ENCODE data around the gene RABGAP1.

The RABGAP1 gene

GRCh38 chr9:122912964-122913673 is 27.7 kb upstream of the RABGAP1 start, which contains the start of gene ZBTB6:
Gene ZBTB6, minus strand, starts transcription at chr9:122913323. Its CDS starts 1,251 bp downstream, at chr9:122912072.
- peak within 1 kb of the TSS; percentile 70 to 93 (median 82) for H3K4me2 ChIP-seq
- H3K4me1 ChIP-seq, result peaks cover 6 to 21% (median 12%) of the 10 kb centered on the region in 10 experiments; a peak in 19 of 20 replicates
- peaks cover 0 to 20% (median 7%) of the 10 kb centered on the region in 11 experiments; a peak in 12 of 22 replicates for H3K9me3 ChIP-seq (replicated peaks in 1 of 11)
- peak within 1 kb of the TSS; percentile 76 to 87 (median 81) for H3K9ac ChIP-seq
- peak within 1 kb of the TSS; percentile 65 to 84 (median 74) for H3K4me3 ChIP-seq
- no peaks in the 10 kb centered on the region for H4K20me1 ChIP-seq
- peaks cover 0 to 16% (median 8%) of the 10 kb centered on the region in 11 experiments; a peak in 8 of 22 replicates for H3K27me3 ChIP-seq
- H3K27ac ChIP-seq, result peak within 1 kb of the TSS; percentile 74 to 90 (median 81)
- H3K36me3 ChIP-seq, result peaks cover 11 to 46% (median 24%) of the 10 kb centered on the region in 11 experiments
- no peak for TF ChIP-seq Cebpa-rat (IDR thresholded peaks at IDR 0.05)

- peaks cover 0 to 19% (median 7%) of the 10 kb centered on the region in 11 experiments; a peak in 12 of 22 replicates for H3K9me3 ChIP-seq (replicated peaks in 1 of 11)
- H3K4me1 ChIP-seq, result peaks cover 0 to 6% (median 2%) of the 10 kb centered on the region in 10 experiments; a peak in 14 of 20 replicates
- no peak overlapping the region for H3K4me2 ChIP-seq
- H3K27me3 ChIP-seq, result peaks cover 0 to 8% (median 7%) of the 10 kb centered on the region in 11 experiments; a peak in 8 of 22 replicates
- peaks cover 34 to 60% (median 49%) of the 10 kb centered on the region in 11 experiments for H3K36me3 ChIP-seq
- no peak overlapping the region for H3K27ac ChIP-seq
- no peak for TF ChIP-seq Cebpa-rat (IDR thresholded peaks at IDR 0.05)
- H3K4me3 ChIP-seq, result no peak overlapping the region
- H4K20me1 ChIP-seq, result peaks cover 0 to 15% (median 0%) of the 10 kb centered on the region in 11 experiments; a peak in 4 of 22 replicates
- no peak overlapping the region for H3K9ac ChIP-seq
Measured at GRCh38 chr9:122918310-122918709, 22.5 kb upstream of the RABGAP1 start.

DNA sequence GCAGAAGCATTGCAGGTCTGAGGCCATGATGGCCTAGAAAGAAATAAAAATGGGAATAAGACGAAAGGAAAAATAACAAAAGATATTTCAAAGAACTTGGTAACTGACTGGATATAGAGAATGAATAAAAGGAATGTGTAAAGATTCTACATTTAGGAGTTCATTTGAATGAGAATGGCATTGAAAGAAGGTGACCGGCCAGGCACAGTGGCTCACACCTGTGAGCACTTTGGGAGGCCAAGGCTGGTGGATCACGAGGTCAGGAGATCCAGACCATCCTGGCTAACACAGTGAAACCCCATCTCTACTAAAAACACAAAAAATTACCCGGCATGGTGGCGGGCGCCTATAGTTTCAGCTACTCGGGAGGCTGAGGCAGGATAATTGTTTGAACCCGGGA is 18.1 kb upstream of the RABGAP1 start:
- no peak overlapping the region for H3K9ac ChIP-seq
- H3K27me3 ChIP-seq, result no peaks in the 10 kb centered on the region
- no peak overlapping the region for H3K4me2 ChIP-seq
- no peaks in the 10 kb centered on the region for H3K9me3 ChIP-seq (replicated peaks in 1 of 11)
- H3K36me3 ChIP-seq, result peaks cover 34 to 58% (median 49%) of the 10 kb centered on the region in 11 experiments
- no peak overlapping the region for H3K27ac ChIP-seq
- no peak for TF ChIP-seq Cebpa-rat (IDR thresholded peaks at IDR 0.05)
- H3K4me1 ChIP-seq, result peaks cover 16 to 22% (median 21%) of the 10 kb centered on the region in 10 experiments
- peaks cover 0 to 26% (median 0%) of the 10 kb centered on the region in 11 experiments; a peak in 5 of 22 replicates for H4K20me1 ChIP-seq
- no peak overlapping the region for H3K4me3 ChIP-seq

DNA sequence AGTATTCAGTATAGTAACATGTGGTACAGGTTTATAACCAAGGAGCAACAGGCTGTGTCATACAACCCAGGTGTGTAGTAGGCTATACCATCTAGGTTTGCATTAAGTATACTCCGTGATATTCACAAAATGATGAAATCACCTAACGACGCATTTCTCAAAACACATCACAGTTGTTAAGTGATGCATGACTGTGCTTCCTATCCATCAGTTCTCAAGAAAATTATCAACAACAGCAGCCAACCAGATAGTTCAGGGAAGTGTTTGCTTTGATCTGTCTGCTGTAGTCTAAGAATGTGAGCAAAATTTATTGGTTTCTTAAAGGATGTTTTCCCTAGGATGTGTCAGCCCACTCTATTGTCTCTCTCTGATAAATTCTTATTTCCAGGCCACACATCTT is 16.9 kb upstream of the RABGAP1 start:
- Histone ChIP-seq H3K4me2 (peak overlapping the region in 10 of 11 experiments; percentile 15 to 76 (median 68); a peak in 19 of 22 replicates), H3K4me1 (peaks cover 16 to 28% (median 22%) of the 10 kb centered on the region in 10 experiments), H3K4me3 (no peak overlapping the region), H3K27me3 (no peaks in the 10 kb centered on the region), H3K9ac (0 out of 22 replicates have a peak overlapping the region, but pooled peaks of 1 of the 11 experiments have one; percentile 6), H4K20me1 (peaks cover 0 to 20% (median 0%) of the 10 kb centered on the region in 11 experiments; a peak in 5 of 22 replicates), H3K9me3 (replicated peaks in 1 of 11) (no peaks in the 10 kb centered on the region), H3K36me3 (peaks cover 28 to 55% (median 43%) of the 10 kb centered on the region in 11 experiments), H3K27ac (peak overlapping the region in 9 of 11 experiments; percentile 19 to 60 (median 45); a peak in 17 of 22 replicates)
- no peak for TF ChIP-seq Cebpa-rat (IDR thresholded peaks at IDR 0.05)

- peaks cover 30 to 48% (median 36%) of the 10 kb centered on the region in 10 experiments for H3K4me1 ChIP-seq
- peaks cover 0 to 4% (median 0%) of the 10 kb centered on the region in 11 experiments; a peak in 4 of 22 replicates for H4K20me1 ChIP-seq
- H3K9me3 ChIP-seq (replicated peaks in 1 of 11), result no peaks in the 10 kb centered on the region
- peak overlapping the region in 7 of 10 experiments; percentile 68 to 91 (median 75); a peak in 12 of 20 replicates for H3K4me3 ChIP-seq
- no peaks in the 10 kb centered on the region for H3K27me3 ChIP-seq
- H3K36me3 ChIP-seq, result peaks cover 0 to 29% (median 18%) of the 10 kb centered on the region in 11 experiments; a peak in 14 of 22 replicates
- H3K9ac ChIP-seq, result 0 out of 22 replicates have a peak overlapping the region, but pooled peaks of 2 of the 11 experiments have one; percentile 85 to 90
- peak overlapping the region; percentile 78 to 97 (median 89) for H3K4me2 ChIP-seq
- no peak for TF ChIP-seq Cebpa-rat (IDR thresholded peaks at IDR 0.05)
- peak overlapping the region in 1 of 11 experiments; percentile 91; a peak in 3 of 22 replicates for H3K27ac ChIP-seq
Measured at GRCh38 chr9:122929796-122930354, 10.9 kb upstream of the RABGAP1 start.

- Histone ChIP-seq H3K27ac (peak overlapping the region; percentile 78 to 93 (median 90)), H3K27me3 (no peaks in the 10 kb centered on the region), H3K4me1 (peaks cover 27 to 45% (median 31%) of the 10 kb centered on the region in 10 experiments), H3K4me2 (peak overlapping the region; percentile 78 to 97 (median 89)), H3K36me3 (peaks cover 0 to 36% (median 17%) of the 10 kb centered on the region in 11 experiments; a peak in 15 of 22 replicates), H3K9ac (peak overlapping the region; percentile 82 to 94 (median 88)), H4K20me1 (peaks cover 0 to 4% (median 0%) of the 10 kb centered on the region in 11 experiments; a peak in 4 of 22 replicates), H3K9me3 (replicated peaks in 1 of 11) (no peaks in the 10 kb centered on the region), H3K4me3 (peak overlapping the region; percentile 68 to 91 (median 82))
- TF ChIP-seq Cebpa-rat (IDR thresholded peaks at IDR 0.05), result no peak
Measured at GRCh38 chr9:122930541-122931225, 10.1 kb upstream of the RABGAP1 start.

GRCh38 chr9:122931226-122932121 is 9.3 kb upstream of the RABGAP1 start, which contains the start of gene ZBTB26:
Gene ZBTB26, minus strand, starts transcription at chr9:122931512. Its CDS starts 11,578 bp downstream, at chr9:122919934.
- Histone ChIP-seq H3K27ac (peak within 1 kb of the TSS; percentile 78 to 93 (median 90)), H3K9ac (peak within 1 kb of the TSS; percentile 82 to 94 (median 88))

More at GRCh38 chr9:122931226-122932121, 9.3 kb upstream of the RABGAP1 start, which contains the start of gene ZBTB26:
- no peaks in the 10 kb centered on the region for H3K27me3 ChIP-seq
- peaks cover 0 to 4% (median 0%) of the 10 kb centered on the region in 11 experiments; a peak in 4 of 22 replicates for H4K20me1 ChIP-seq
- H3K36me3 ChIP-seq, result peaks cover 5 to 44% (median 23%) of the 10 kb centered on the region in 11 experiments
- H3K4me1 ChIP-seq, result peaks cover 27 to 45% (median 31%) of the 10 kb centered on the region in 10 experiments
- H3K9me3 ChIP-seq (replicated peaks in 1 of 11), result no peaks in the 10 kb centered on the region
- peak within 1 kb of the TSS; percentile 78 to 97 (median 89) for H3K4me2 ChIP-seq
- no peak for TF ChIP-seq Cebpa-rat (IDR thresholded peaks at IDR 0.05)
- H3K4me3 ChIP-seq, result peak within 1 kb of the TSS; percentile 68 to 91 (median 82)
